HTR-8/SVneo (cell line): ENCODE data around the gene LIN7C.

Experiments used
- DNase-seq: peaks from one replicate; pipeline ENCODE4 v3.0.0; 2011; ENCODE audit warnings: low spot score, mixed read lengths; ENCODE audit not compliant: insufficient read length
- FAIRE-seq: peaks from 2 replicates; lab custom pipeline; 2011; peaks lifted over from hg19 to GRCh38; lab: Jason Lieb, UNC

Gene LIN7C

DNA sequence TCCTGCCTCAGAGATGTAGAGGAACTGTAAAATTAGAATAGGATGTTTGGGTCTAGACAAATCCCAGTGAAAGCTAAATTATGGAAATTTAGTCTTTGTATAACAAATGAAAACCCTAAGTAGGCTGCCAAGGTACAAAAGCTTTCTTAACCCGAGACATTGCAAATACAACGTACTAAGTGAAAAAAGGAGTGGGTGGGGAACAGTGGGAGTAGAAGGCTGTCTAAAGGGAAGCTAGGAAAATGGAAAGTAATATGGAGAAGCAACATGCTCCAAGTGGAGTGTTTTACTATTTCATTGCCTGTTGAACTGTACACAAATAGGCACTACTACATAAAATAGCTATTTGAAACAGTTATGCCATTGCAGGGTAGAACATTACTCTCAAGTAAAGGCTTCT lies 6.8 kb upstream of the LIN7C start:
- DNase-seq (no peak), FAIRE-seq (no peak)

- FAIRE-seq (no peak), DNase-seq (no peak)
Measured at GRCh38 chr11:27512238-27512637, 5.7 kb upstream of the LIN7C start.

DNA sequence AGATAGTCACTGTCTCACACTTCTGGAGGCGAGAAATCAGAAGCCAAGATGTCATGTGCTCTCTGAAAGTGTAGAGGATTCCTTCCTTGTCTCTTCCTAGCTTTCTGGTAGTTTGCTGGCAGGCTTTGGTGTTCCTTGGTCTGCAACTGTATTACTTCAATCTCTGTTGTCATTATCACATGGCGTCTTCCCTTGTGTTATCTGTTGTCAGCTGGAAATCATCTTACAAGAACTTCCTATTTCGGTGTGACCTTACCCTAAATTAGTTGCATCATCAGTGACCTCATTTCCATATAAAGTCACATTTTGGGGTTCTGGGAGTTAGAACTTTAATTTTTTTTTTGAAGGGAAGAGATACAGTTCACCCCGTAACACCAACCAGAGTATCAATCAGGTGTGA lies 3.3 kb upstream of the LIN7C start:
- FAIRE-seq (no peak), DNase-seq (no peak)

DNA sequence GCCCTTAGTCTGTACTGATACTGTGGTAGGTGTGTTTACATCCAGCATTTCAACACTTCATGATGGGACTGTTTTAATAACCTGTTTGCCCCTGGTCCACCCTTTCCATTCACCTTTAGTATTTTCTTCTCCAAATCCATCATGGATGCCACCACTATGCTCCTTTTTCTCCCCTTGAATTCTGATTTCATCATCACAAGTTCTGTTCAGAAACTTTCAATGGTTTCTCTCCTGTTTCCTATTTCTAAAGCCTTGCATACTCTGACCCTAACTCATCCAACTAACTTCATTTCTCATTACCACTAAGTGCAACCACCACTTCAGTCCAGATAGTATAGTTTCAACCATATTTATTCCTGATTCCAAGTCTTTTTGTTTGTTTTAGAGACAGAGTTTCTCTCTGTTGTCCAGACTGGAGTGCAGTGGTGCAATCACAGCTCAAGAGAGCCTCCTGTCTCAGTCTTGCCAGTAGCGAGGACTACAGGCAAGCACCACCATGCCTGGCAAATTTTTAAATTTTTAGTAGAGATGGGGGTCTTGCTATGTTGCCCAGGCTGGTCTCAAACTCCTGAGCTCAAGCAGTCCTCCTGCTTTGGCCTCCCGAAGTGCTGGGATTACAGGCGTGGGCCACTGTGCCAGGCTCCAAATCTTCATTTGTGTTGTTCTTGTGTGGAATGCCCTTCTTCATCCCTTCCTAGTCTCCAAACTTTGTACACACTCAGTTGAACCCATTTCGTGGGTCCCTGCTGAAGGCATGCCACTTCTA lies 1.2 kb upstream of the LIN7C start:
- DNase-seq = no peak
- no peak for FAIRE-seq

DNA sequence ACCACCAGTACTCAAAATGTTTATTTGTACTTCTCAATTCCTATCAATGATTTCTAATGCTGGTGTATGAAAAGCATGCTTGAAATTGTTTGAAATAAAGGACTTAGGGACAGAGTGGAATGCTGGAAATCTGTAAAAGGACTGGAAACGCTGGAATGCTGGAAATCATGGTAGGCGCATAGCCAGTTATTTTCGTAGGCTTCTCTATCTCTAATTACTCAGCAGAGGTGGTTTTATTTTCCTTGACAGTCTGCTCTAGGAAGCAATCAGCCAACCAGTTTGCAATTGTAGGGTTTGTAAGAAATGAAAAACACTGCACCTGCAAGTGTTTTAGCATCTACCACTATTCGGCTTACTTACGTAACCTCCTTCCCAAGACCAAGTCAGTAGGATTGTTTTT lies 788 bp downstream of the LIN7C start:
- DNase-seq (no peak), FAIRE-seq (no peak)

GRCh38 chr11:27504205-27504604 lies 2.4 kb downstream of the LIN7C start:
- DNase-seq = no peak
- FAIRE-seq = no peak

- FAIRE-seq = no peak
Measured at GRCh38 chr11:27501100-27501499, 5.5 kb downstream of the LIN7C start.

GRCh38 chr11:27497911-27498310 lies 8.7 kb downstream of the LIN7C start:
- DNase-seq (no peak), FAIRE-seq (no peak)

More at GRCh38 chr11:27501100-27501499, 5.5 kb downstream of the LIN7C start:
- DNase-seq = no peak

DNA sequence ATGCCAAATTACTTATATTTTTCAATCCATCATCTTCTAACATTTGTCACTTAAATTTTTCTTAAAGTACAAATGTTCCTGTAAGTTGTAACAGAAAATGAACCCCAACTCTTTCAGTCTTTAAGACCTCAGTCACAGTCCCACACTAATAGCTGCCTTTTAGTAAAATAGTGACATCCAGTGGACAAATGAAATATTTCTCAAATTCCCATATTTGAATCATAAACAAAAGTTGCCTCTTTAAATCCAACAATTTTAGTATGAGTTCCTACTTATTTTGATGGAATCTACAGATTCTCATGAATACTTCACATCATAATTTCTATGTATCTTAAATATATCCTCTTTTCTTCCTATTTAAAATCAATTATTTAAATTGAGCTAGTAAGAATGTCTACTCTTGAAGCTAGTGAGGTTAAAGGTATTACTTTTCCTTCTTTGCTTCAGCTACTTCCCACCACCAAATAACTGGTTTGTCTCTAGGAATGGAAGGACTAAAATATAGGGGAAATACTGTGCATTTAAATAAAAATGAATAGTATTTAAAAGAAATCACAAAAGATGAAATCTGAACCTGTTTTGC lies 9.2 kb downstream of the LIN7C start:
- peak; percentile 30 for DNase-seq
- FAIRE-seq = no peak

DNA sequence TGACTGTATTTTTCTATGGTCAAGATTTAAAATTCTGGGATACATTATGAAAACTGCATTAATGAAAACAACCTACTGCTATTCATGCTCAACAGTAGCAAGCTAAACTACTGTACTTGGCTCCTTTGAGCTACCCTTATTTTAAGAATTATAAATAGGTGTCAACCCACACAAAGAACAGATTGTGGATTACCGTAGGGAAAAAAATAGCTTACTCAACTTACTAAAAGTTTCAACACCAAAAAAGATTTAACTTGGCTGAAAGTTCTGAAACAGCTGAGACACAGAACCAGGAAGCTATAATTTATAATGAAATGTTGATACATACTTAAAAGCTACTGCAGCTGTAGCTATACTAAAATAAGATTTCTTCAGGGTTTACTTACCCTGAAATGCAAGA lies 10.1 kb downstream of the LIN7C start:
- DNase-seq = no peak

DNA sequence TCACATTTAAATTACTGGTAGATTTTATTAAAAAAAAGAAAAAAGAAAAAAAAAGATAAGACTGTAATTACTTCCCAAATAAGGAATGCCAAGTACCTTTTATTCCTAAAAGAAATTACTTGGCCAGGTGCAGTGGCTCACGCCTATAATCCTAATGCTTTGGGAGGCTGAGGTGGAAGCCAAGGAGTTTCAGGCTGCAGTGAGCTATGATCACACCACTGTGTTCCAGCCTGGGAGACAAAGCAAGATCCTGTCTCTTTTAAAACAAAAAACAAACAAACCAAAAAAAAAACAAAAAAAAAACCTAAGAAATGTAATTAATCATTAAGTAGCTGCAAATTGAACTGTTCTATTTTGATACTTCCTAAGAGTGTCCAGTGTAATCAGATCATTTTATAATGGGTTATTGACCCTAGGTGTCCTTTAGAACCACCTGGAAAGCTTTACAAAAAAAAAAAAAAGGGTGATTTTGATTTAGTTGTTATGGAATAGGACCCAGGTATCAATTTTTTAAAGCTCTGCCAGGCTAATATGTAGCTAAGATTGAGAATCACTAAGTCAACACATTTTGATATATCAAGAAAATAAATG lies 10.8 kb downstream of the LIN7C start:
- FAIRE-seq = no peak
- no peak for DNase-seq

More for the DNA sequence above, 10.1 kb downstream of the LIN7C start:
- no peak for FAIRE-seq

DNA sequence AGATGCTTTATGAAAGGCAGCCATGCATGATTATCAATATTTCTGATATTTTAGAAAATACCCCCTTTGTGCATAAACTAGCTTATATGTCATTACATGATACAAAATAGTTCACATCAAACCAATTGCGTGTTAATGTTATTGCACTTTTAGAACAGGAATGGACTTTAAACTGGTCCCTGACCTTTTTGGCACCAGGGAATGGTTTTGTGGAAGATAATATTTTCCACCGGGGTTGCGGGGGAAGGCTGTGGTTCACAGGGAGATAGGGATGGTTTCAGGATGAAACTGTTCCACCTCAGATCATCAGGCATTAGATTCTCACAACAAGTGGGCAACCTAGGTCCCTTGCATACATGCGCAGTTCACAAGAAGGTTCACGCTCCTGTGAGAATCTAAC lies 17.5 kb downstream of the LIN7C start:
- DNase-seq (no peak), FAIRE-seq (no peak)

DNA sequence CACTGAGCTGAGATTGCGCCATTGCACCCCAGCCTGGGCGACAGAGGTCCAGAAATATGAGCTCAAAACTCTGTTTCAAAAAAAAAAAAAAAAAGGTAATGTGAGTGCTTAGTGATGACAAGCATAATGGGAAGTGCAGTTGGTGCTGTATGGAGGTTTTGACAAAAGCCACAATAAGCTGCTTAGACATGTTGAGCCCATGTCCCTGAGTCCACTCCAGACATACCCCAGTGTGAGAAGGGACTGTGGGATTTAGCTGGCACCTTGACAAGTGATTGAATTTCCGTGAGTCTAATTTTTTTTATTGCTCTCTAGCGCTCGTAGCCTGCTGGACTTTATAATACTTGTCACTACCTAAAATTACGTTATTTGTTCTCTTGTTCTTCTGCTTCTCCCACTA lies 18.9 kb downstream of the LIN7C start:
- DNase-seq (no peak), FAIRE-seq (no peak)

DNA sequence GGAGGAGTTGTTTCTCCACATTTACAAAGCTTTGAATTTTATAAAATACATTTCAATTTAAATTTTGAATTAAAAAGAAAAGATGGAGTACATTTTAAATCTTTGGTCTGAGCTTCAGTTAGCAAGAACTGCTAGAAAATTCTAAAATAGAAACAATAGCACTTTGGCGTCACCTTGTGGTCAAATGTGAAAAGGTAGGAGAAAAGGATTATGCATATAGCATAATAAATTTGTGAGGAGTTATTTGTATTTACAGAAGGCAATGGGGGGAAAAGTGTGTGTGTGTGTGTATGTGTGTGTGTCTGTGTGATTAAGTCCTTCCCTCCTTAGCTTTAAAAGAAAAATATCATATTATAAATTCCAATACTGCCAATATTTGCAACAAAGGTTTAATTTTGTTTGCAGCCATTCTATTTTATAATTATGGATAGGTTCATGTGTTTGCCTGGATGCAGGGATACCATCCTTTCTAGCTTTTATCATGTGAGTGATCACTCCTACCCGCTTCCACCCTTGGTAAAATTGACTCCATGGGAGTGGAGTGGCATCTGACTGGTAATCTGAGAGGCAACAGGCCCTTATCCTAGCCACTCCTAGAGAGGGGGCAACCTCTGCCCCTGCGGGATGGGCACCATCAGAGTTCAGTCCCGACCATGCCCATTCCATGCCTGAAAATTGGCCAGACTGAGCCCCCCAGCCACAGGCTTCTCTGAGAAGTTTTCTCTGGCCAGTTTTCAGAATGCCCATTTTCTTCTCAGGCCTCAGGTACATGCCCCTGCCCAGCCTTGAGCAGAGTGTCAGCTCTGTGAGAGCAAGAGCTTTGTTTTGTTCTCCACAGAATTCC lies 20.4 kb downstream of the LIN7C start:
- DNase-seq (no peak), FAIRE-seq (no peak)

GRCh38 chr11:27482793-27483192 lies 23.8 kb downstream of the LIN7C start:
- DNase-seq (no peak), FAIRE-seq (no peak)

DNA sequence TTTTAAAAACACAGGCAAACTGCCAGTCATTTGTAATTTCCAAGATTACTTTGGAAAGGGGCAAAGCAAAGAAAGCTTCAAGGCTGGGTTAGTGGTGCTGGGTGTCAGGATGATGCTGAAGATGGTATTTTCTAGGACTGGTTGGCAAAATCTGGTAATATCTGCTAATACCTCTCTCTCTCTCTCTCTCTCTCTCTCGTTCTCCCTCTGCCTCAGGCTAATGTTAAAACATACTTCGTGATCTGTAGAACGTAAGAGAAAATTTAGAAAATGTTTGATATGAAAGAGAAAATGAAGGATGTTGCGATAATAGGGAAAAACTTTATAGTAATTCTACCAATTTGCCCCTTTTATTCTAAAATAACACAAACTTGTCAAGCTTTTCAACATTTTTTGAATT lies 24.6 kb downstream of the LIN7C start:
- no peak for FAIRE-seq

GRCh38 chr11:27477831-27478230 lies 28.7 kb downstream of the LIN7C start:
- no peak for DNase-seq
- FAIRE-seq = no peak

More for the DNA sequence above, 24.6 kb downstream of the LIN7C start:
- DNase-seq = no peak

DNA sequence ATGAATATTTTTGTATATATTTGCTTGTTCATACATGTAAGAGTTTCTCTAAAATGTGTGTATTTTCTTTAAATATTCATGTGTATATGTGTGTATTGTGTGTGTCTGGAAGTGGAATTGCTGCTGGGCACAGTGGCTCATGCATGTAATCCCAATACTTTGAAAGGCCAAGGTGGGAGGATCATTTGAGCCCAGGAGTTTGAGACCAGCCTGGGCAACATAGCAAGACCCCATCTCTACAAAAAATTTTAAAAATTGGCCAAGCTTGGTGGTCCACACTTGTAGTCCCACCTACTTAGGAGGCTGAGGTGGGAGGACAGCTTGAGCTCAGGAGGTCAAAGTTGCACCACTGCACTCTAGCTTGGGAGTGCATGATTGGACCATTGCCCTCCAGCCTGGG lies 29.3 kb downstream of the LIN7C start:
- no peak for FAIRE-seq

DNA sequence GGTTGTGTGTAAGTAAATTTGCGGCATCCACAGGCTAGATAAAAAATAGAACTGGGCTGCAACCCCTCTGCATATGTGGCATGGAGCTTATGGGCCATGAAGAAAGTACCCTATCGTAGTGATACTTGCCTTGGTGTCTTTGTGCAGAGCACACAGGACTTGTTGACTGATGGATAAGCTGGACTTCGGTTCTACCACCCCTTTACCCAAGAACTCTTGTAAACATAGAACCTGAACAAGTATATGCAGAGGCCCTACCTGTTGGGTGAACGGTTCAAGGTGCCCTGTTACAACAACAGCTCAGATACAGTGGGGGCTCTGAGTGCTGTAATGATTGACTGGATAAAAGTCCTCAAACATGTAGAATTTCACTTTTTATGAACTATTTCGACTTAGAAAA lies 30.9 kb downstream of the LIN7C start:
- no peak for DNase-seq
- no peak for FAIRE-seq

More for the DNA sequence above, 29.3 kb downstream of the LIN7C start:
- DNase-seq = no peak

GRCh38 chr11:27473017-27473406 lies 33.6 kb downstream of the LIN7C start:
- DNase-seq (no peak), FAIRE-seq (no peak)
